Nucleus accumbens (tissue), 56 donors: ENCODE results near the gene PSMD11.
A peak's percentile ranks its signal among the peaks of the same experiment; 100 is the strongest.

ENCODE experiments used
- DNase-seq, 56 donors: peaks; one replicate each; lab custom pipeline; 2025; lab: John Stamatoyannopoulos, UW

The PSMD11 gene

DNA sequence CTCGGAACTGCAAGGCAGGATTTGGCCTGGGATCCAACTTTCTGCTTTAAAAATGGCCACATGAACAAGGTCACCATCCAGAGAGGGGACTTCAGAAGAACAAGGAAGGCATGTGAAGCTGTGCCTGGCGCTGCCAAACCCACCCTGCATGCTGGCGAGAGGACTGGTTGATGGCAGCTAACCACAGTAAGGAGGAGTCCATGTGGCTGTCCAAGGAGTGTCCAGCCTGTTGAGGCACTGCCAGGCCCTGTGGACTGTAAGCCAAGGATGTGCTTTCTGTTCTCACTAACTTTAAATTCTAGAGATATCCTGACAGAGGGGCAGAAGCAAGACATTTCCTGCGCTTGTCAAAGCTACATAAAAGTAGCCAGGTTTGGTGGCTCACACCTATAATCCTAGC, 82.8 kb downstream of the PSMD11 start:
- no peak for DNase-seq

DNA sequence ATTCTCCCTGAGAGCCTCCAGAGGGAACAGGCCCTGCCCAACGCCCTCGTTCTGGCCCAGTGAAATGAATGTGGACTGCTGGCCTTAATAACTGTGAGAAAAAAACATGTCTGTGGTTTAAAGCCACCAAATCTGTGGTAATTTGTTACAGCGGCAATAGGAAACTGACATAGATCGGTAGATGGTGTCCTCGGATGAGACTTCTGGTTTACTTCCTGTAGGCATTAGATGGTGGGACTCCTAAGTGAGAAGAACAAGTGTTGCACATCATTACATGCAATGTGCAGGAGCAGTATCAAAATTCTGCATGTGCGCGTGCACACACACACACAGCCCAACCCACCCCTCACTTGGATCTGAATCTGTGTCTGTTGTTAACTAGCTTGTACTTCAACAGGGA, 84.5 kb downstream of the PSMD11 start:
- no peak for DNase-seq

DNA sequence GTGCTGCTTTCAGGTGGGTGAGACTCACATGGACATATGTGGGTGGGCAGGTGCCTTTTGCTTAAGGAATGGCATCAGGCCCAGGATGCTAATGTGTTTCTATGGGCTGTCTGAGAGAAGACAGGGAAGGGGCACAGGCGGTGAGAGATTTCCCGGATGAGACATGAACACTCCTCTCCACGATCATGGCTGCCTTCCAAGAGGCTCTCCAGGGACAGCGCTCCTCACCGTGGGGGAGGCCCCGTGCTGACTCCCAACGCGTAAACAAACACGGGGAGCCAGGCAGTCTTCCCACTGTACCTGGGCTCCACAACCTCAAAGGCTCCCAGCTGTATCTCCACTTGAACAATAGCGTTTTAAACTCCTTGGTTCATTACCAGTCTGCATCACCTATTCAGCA, 85.3 kb downstream of the PSMD11 start:
- DNase-seq: peak in 1 of 56 donors; percentile 6
